ENCODE results near the gene MED13L.

The MED13L gene

DNA sequence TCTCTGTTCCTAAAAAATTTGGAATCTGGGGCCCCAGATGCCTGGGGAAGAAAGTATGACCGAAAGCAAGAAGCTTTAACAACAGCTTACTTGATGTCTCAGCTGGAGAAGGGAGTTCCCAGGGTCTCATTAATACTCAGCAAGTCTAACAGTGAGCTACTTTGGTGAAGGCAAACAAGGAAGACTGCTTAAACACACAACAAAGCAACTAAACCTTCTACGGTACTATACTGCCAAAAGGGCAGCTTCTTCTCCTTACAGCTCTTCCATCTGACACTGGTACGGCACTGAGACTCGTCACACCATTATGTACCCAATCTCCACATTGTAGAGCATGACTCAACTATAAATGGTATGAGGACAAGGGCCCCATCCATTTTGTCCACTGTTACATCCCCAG is 213.0 kb downstream of the MED13L start:
- H3K36me3 Mint-ChIP-seq (ENCODE audit: low read depth) = no peaks in the 10 kb centered on the region
- peaks cover 23% of the 10 kb centered on the region for H3K4me1 Mint-ChIP-seq (ENCODE audit: low read depth)
- H3K9me3 Mint-ChIP-seq = no peaks in the 10 kb centered on the region
- no peaks in the 10 kb centered on the region for H3K27me3 Mint-ChIP-seq (ENCODE audit: low read depth)
- H3K4me3 Mint-ChIP-seq = no peak overlapping the region
- H3K27ac Mint-ChIP-seq = no peak overlapping the region

DNA sequence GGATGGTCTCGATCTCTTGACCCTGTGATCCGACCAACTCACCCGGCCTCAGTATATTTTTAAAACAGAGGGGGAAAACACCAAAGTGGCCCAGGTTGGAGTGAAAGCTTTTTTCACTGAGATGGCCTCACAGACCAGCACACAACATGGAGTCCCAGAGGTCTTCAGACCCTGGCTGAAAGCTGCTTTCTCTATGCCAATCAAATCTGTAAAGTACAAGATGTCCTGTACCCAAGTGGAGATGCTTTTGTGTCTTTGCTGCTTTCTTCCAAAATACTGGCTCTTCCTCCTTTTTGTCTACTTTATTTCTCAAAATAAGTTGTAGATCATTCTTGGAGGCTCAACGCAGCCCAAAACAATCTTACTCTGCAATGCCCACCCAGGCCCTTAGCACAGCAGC is 214.8 kb downstream of the MED13L start:
- H3K27me3 Mint-ChIP-seq (ENCODE audit: low read depth) = no peaks in the 10 kb centered on the region
- H3K27ac Mint-ChIP-seq = no peak overlapping the region
- H3K4me1 Mint-ChIP-seq (ENCODE audit: low read depth) = peaks cover 26% of the 10 kb centered on the region
- no peaks in the 10 kb centered on the region for H3K9me3 Mint-ChIP-seq
- no peaks in the 10 kb centered on the region for H3K36me3 Mint-ChIP-seq (ENCODE audit: low read depth)
- no peak overlapping the region for H3K4me3 Mint-ChIP-seq

DNA sequence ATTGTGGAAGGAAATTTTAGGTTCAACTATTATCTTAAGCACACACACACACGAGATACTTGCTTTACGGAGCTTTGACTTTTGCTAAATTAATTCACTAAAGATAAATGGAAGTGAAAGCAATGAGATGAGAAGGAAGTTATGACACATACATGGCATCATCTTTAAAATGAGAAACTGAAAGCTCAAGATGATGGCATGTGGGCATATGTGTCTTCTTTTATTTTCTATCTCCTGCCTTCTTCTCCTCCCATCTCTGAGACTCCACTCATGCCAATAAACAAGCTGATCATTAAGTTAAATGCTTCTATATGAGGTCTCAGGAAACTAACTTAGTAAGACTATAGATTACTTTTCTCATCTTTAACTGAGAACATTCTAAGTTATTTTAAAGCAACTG is 216.7 kb downstream of the MED13L start:
- Mint-ChIP-seq H3K36me3 (ENCODE audit: low read depth) (no peaks in the 10 kb centered on the region), H3K27me3 (ENCODE audit: low read depth) (no peaks in the 10 kb centered on the region), H3K4me1 (ENCODE audit: low read depth) (peaks cover 26% of the 10 kb centered on the region), H3K9me3 (no peaks in the 10 kb centered on the region), H3K4me3 (peak overlapping the region; percentile 72), H3K27ac (peak overlapping the region; percentile 95)

DNA sequence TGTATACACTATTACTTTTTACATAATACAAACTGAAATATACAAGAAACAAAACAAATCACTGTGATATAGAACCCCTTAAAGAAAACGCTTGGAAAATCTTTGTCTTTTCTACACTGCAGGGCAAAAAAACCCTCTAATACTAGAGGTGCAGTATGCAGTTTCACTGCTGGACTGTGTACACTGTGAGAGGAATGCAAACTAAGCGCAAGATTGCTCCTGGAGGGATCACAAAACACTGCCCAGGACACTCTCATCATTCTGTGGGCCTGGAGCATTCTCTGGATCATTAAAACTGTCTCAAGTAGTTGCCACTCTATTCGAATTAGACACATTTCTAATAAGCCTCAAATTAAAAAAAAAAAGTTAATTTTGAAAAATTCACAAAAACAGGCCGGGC is 217.6 kb downstream of the MED13L start:
- Mint-ChIP-seq H3K4me1 (ENCODE audit: low read depth) (peaks cover 28% of the 10 kb centered on the region), H3K9me3 (no peaks in the 10 kb centered on the region), H3K27ac (peak overlapping the region; percentile 95), H3K4me3 (peak overlapping the region; percentile 28), H3K27me3 (ENCODE audit: low read depth) (no peaks in the 10 kb centered on the region), H3K36me3 (ENCODE audit: low read depth) (no peaks in the 10 kb centered on the region)

DNA sequence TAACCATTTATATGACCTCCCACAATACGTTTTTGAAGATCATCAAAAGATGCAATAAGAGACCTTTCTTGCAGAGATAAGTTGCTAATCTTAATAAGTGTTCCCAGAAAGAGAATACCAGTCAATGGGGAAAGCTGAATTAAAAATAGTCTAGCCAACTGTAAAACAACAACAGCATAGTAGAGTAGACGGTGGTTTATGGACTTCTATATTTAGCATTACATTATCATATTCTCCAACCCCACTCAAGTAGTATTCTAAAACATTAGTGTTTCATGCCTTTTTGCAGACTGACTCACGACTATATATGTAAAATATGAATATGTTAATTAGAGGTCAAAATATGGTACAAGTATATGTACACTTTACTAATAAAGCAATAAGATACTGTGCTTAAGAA is 218.9 kb downstream of the MED13L start:
- Mint-ChIP-seq H3K9me3 (no peaks in the 10 kb centered on the region), H3K4me3 (no peak overlapping the region), H3K27me3 (ENCODE audit: low read depth) (no peaks in the 10 kb centered on the region), H3K4me1 (ENCODE audit: low read depth) (peaks cover 33% of the 10 kb centered on the region), H3K27ac (no peak overlapping the region), H3K36me3 (ENCODE audit: low read depth) (no peaks in the 10 kb centered on the region)

DNA sequence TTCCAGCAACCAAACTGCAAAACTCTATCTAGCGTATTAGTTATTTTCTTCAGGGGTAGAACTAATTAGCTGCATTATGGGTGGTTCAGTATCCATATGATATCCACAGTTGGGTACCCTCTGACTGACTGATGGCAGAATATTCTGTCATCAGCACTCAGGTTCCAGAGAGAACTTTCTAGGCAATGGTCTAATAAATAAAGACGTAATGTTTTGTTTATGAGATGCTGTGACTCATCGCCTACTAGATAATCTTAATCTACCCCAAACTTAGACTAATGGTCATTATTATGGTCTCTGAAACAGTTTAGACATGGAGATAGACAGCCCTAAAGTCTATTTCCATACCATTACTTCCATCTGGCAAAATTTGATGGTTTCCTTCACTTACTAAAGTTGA is 220.1 kb downstream of the MED13L start:
- H3K4me1 Mint-ChIP-seq (ENCODE audit: low read depth) = peaks cover 37% of the 10 kb centered on the region
- no peaks in the 10 kb centered on the region for H3K9me3 Mint-ChIP-seq
- H3K27me3 Mint-ChIP-seq (ENCODE audit: low read depth) = no peaks in the 10 kb centered on the region
- no peak overlapping the region for H3K27ac Mint-ChIP-seq
- H3K4me3 Mint-ChIP-seq = no peak overlapping the region
- H3K36me3 Mint-ChIP-seq (ENCODE audit: low read depth) = no peaks in the 10 kb centered on the region

DNA sequence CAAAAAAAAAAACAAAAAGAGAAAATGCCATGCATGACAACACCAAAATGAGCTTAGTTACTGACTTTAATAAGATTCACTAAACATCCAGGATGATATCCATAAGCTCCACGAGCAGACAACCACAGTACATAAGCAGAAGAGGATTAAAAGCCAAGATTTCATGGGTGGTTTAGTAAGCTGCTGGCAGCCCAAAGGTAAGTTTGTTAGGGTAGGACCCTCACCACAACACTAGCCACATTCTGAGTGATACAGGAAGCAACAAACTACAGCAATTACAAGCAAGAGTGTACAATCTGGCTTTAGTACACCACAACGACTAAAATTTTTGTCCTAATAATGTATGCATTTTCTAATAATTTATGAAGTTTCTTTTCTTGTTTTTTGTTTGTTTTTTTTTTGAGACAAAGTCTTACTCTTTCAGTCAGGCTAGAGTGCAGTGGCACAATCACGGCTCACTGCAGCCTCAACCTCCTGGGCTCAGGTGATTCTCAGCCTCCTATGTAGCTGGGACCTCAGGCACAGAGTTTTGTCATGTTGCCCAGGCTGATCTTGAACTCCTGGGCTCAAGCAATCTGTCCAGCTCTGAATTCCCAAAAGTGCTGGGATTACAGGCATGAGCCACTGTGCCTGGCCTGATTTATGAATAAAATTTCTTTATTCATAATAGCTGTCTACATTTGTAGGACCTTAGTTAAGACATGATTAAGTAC is 221.4 kb downstream of the MED13L start:
- H3K27ac Mint-ChIP-seq = no peak overlapping the region
- no peaks in the 10 kb centered on the region for H3K27me3 Mint-ChIP-seq (ENCODE audit: low read depth)
- H3K4me1 Mint-ChIP-seq (ENCODE audit: low read depth) = peaks cover 36% of the 10 kb centered on the region
- no peaks in the 10 kb centered on the region for H3K36me3 Mint-ChIP-seq (ENCODE audit: low read depth)
- no peak overlapping the region for H3K4me3 Mint-ChIP-seq
- H3K9me3 Mint-ChIP-seq = no peaks in the 10 kb centered on the region

DNA sequence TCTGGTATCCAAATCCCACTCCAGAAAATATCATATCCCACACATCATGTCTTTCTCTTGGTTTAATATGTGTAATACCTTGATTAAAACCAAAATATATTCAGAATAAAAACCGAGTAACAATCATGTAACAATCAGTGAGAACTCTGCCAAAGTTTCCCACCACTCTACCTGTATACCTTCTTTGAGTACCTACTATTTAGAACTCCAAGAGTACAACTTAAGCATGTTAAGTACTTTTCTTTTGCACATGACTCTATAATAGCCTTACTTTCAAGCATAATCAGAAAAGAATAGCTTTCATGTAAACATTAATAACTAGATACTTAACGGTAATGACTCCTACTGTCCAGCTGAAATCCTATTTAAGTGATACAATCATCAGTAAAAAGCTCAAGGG is 223.2 kb downstream of the MED13L start:
- Mint-ChIP-seq H3K4me1 (ENCODE audit: low read depth) (peaks cover 31% of the 10 kb centered on the region), H3K36me3 (ENCODE audit: low read depth) (no peaks in the 10 kb centered on the region), H3K9me3 (no peaks in the 10 kb centered on the region), H3K4me3 (no peak overlapping the region), H3K27me3 (ENCODE audit: low read depth) (no peaks in the 10 kb centered on the region), H3K27ac (no peak overlapping the region)

DNA sequence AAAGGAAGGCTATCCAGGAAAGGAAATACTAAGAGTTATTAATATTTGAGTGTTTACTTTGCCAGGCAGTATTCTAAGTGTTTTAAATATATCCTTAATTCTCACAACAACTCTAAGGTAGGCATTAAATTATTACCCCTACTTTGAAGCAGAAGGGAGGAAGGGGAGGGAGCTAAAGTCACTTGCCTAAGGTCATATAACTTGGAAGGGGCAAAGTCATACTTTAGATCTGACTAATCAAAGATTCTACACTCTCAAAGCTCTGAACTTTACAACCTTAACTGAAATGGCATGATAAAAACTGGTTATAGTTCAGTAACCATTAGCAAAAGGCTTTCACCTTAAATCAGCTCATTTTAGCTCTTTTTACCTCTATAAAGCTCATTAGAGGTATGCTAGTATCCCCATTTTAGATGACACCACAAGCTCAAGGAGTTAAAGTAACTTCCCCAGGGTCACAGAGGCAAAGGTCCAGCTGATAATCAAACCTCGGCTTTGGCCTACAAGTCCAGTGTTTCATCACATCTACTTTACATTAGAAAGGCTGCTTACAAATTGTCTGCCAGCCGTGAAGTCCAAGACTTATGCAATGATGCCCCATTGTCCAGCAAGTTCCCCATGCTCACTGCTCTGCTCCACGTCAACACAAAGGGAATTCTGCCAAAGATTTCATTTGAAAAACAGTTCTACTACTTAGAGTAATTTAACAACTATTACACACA is 223.9 kb downstream of the MED13L start:
- Mint-ChIP-seq H3K27me3 (ENCODE audit: low read depth) (no peaks in the 10 kb centered on the region), H3K9me3 (no peaks in the 10 kb centered on the region), H3K4me3 (no peak overlapping the region), H3K4me1 (ENCODE audit: low read depth) (peaks cover 35% of the 10 kb centered on the region), H3K27ac (no peak overlapping the region), H3K36me3 (ENCODE audit: low read depth) (no peaks in the 10 kb centered on the region)

DNA sequence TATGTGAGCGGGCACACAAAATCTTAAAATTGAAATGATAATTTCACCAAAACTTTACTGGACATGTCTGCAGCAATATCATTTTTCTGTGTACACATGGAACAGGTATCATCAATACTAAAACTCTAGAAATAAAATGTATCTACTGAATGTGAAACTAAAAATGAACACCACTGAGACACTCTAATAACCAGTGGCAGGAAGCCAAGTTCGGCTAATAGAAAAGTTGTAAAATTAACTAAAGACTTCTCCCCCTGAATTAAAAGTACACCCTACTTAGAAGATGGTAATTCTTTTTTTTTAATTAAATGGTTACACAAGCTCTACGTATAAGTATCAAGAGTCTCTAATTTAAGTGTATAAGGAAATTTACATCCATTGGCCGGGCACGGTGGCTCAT is 227.2 kb downstream of the MED13L start:
- Mint-ChIP-seq H3K27ac (no peak overlapping the region), H3K36me3 (ENCODE audit: low read depth) (no peaks in the 10 kb centered on the region), H3K9me3 (no peaks in the 10 kb centered on the region), H3K27me3 (ENCODE audit: low read depth) (no peaks in the 10 kb centered on the region), H3K4me1 (ENCODE audit: low read depth) (peaks cover 19% of the 10 kb centered on the region), H3K4me3 (no peak overlapping the region)

DNA sequence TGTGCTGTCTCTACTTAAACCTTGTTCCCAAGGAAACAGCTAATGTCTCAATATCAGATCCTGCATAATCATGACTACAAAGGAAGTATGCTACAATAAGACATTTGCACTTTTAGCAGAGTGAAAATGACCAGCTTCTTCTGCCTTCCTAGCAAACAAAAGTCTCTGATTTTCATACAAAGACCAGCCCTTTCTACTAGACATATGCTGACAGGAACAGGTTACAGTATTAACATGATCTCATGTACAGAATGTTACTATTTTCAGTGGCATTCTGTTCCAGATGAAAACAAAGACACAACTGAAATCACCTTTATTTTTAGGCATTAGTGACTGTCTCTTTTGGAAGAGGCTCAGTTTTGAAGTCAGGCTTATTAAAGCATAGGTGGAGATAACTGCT is 228.6 kb downstream of the MED13L start:
- no peaks in the 10 kb centered on the region for H3K27me3 Mint-ChIP-seq (ENCODE audit: low read depth)
- H3K4me1 Mint-ChIP-seq (ENCODE audit: low read depth) = peaks cover 18% of the 10 kb centered on the region
- H3K27ac Mint-ChIP-seq = no peak overlapping the region
- H3K36me3 Mint-ChIP-seq (ENCODE audit: low read depth) = no peaks in the 10 kb centered on the region
- H3K4me3 Mint-ChIP-seq = no peak overlapping the region
- H3K9me3 Mint-ChIP-seq = no peaks in the 10 kb centered on the region

DNA sequence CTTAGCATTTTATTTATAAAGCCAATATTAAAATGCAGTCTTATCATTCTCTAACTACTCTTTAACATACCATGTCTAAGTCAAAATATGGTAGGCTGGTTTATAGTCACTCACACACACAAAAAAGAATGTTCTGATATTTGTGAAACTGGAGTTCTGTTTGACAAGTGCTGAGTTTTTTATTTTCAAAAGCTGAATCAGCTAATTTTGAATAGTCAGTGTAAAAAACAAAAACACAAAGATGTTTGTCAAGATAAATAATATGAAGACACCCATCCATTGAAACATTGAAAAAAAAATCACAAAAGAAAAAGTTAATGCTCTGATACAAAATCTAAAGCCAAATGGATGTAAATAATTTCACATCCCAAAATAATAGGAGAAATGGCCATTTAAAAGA is 231.5 kb downstream of the MED13L start:
- Mint-ChIP-seq H3K4me3 (no peak overlapping the region), H3K27ac (no peak overlapping the region), H3K36me3 (ENCODE audit: low read depth) (no peaks in the 10 kb centered on the region), H3K27me3 (ENCODE audit: low read depth) (no peaks in the 10 kb centered on the region), H3K9me3 (no peaks in the 10 kb centered on the region), H3K4me1 (ENCODE audit: low read depth) (peaks cover 10% of the 10 kb centered on the region)

DNA sequence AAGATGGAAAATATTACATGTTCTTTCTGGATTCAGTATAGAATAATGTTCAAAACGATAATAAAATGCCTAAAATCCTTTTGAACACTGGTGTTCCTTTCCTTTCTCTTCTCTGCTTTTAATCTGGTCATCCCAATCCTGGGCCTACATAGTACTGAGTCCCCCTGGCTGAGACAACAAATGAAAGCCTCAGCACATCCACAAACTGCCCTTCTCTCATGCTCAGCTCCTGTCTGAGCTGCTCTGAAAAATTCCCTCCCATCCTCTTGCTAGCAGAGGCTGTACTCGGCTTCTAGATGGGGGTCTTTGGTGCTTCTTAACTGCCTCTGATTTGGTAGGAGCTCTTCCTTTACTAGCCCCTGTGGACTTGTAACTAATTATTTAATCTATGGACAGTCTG is 232.3 kb downstream of the MED13L start:
- peaks cover 9% of the 10 kb centered on the region for H3K4me1 Mint-ChIP-seq (ENCODE audit: low read depth)

DNA sequence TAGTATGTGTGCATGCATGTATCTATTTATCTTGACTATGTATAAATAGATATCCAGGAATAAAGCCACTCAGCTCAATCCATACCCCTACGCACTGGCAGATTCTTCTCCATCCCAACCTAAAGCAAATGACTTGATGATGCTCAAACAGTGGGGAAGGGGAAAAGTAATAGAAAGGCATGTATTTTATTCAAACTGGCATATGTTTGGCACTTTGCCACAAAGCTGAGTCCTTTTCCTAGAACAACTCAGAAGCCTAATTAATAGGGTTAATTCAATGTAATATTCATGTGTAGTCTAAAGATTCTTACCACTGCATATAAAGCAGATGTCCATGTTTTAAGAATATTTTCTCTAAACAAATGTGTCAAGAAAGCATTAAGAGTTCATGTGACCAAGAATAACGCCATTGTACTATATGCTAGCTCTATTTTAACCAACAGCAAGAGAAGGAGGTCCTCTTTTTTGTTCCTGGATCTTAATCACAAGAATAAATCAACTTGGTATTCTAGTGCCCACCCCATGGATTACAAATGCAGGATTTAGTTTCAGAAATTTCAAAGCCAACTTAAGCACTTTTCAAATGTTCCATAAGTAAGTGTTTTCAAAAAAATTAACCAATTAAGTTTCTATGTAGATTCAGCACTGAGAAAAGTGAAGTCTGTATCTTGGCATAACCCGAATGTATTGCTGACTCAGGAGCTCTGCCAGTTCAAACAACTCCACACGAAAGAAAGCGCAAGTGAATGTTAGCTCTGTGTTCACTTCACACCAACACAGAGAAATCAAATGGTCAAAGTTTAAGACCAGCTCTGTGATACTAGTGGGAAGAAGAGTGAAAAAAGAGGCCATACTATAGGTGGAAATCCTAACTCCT is 233.6 kb downstream of the MED13L start:
- Mint-ChIP-seq H3K4me3 (no peak overlapping the region), H3K9me3 (no peaks in the 10 kb centered on the region), H3K4me1 (ENCODE audit: low read depth) (peaks cover 6% of the 10 kb centered on the region), H3K36me3 (ENCODE audit: low read depth) (no peaks in the 10 kb centered on the region), H3K27ac (no peak overlapping the region), H3K27me3 (ENCODE audit: low read depth) (no peaks in the 10 kb centered on the region)

More for the DNA sequence above, 232.3 kb downstream of the MED13L start:
- Mint-ChIP-seq H3K36me3 (ENCODE audit: low read depth) (no peaks in the 10 kb centered on the region), H3K4me3 (no peak overlapping the region), H3K27ac (no peak overlapping the region), H3K9me3 (no peaks in the 10 kb centered on the region), H3K27me3 (ENCODE audit: low read depth) (no peaks in the 10 kb centered on the region)

DNA sequence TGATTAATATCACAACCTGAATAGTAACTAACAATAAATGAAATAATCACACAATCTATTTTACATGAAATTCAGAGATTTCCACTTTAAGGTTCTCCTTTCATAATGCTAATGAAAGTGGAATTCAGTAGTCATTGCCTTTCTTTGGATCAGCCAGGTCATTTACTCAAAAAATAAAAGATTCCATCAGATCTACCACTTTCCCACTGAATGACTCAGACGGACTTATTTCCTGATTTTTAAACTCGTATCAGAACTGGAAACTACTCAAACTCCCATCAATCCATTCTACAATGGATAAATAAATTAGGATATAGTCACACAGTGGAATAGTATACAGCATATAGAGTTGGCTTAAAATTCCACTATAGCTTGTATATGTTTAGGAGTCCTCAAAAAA is 237.1 kb downstream of the MED13L start:
- no peaks in the 10 kb centered on the region for H3K36me3 Mint-ChIP-seq (ENCODE audit: low read depth)
- H3K4me1 Mint-ChIP-seq (ENCODE audit: low read depth) = peaks cover 4% of the 10 kb centered on the region
- no peaks in the 10 kb centered on the region for H3K9me3 Mint-ChIP-seq
- H3K27me3 Mint-ChIP-seq (ENCODE audit: low read depth) = no peaks in the 10 kb centered on the region
- no peak overlapping the region for H3K27ac Mint-ChIP-seq
- H3K4me3 Mint-ChIP-seq = no peak overlapping the region

Data from T-helper 1 cell treated with Interleukin-12 subunit alpha and Interleukin-12 subunit beta and Interleukin-4 antibody, amounts not matched to agents 30 μg/mL and 1 μg/mL, for 36 hours (primary cell).